Measurements from ENCODE around the gene SMC3. TPM values are rescaled to one million over a fixed set of nuclear protein-coding genes. Genes with fewer than 3 reads are reported as not detected.

SMC3 gene
- total RNA-seq, 2 experiments from 2014 or later: 69.7 to 71.2 TPM

GRCh38 chr10:110571093-110571743 lies 3.7 kb downstream of the SMC3 start:
- TF ChIP-seq CTCF (IDR thresholded peaks at IDR 0.05): no peak
- Mint-ChIP-seq H3K27ac (no peak overlapping the region), H3K36me3 (ENCODE audit: low read depth) (peaks cover 35% of the 10 kb centered on the region), H3K4me1 (ENCODE audit: low read depth) (peaks cover 56% of the 10 kb centered on the region), H3K9me3 (no peaks in the 10 kb centered on the region), H3K27me3 (no peaks in the 10 kb centered on the region), H3K4me3 (no peak overlapping the region)
- POLR2A ChIA-PET: interaction anchor here (1.5 to 2.5 kb wide), 2 partner anchors 10 to 28 kb away, joined by 6 to 7 read pairs; no protein-coding TSS in a partner anchor
- intact Hi-C loops (cut with micrococcal nuclease): no loop called here
- DNase-seq: no peak
- no peak for ATAC-seq
- CTCF ChIA-PET: interaction anchor here (0.9 to 1.8 kb wide), 4 partner anchors 10 to 12 kb away, joined by 3 to 9 read pairs (median 4); no protein-coding TSS in a partner anchor

- ChIA-PET POLR2A (no interaction called here), CTCF (interaction anchor here (1.8 kb wide), 1 partner anchor 9 kb away, joined by 4 read pairs; no protein-coding TSS in a partner anchor)
- intact Hi-C loops (cut with micrococcal nuclease): no loop called here
- H3K27me3 Mint-ChIP-seq: no peaks in the 10 kb centered on the region
- H3K36me3 Mint-ChIP-seq (ENCODE audit: low read depth): peaks cover 38% of the 10 kb centered on the region
- peaks cover 58% of the 10 kb centered on the region for H3K4me1 Mint-ChIP-seq (ENCODE audit: low read depth)
- no peak for DNase-seq
- H3K4me3 Mint-ChIP-seq: no peak overlapping the region
- no peak for ATAC-seq
- no peak overlapping the region for H3K27ac Mint-ChIP-seq
- TF ChIP-seq CTCF (IDR thresholded peaks at IDR 0.05): no peak
- H3K9me3 Mint-ChIP-seq: no peaks in the 10 kb centered on the region
Observed at GRCh38 chr10:110572862-110573261, 5.4 kb downstream of the SMC3 start.

- CTCF ChIA-PET: interaction anchor here (1.0 kb wide), 1 partner anchor 8 kb away, joined by 3 read pairs; no protein-coding TSS in a partner anchor
- no peak for TF ChIP-seq CTCF (IDR thresholded peaks at IDR 0.05)
- no peaks in the 10 kb centered on the region for H3K9me3 Mint-ChIP-seq
Observed at GRCh38 chr10:110574420-110574819, 6.9 kb downstream of the SMC3 start.

GRCh38 chr10:110576220-110576619 lies 8.7 kb downstream of the SMC3 start:
- POLR2A ChIA-PET: interaction anchor here (1.1 kb wide), 1 partner anchor 73 kb away, joined by 3 read pairs; no protein-coding TSS in a partner anchor
- no peak overlapping the region for H3K4me3 Mint-ChIP-seq
- H3K27ac Mint-ChIP-seq: peak overlapping the region; percentile 22
- H3K4me1 Mint-ChIP-seq (ENCODE audit: low read depth): peaks cover 36% of the 10 kb centered on the region
- ATAC-seq: no peak
- intact Hi-C loops (cut with micrococcal nuclease): no loop called here
- no peaks in the 10 kb centered on the region for H3K9me3 Mint-ChIP-seq
- H3K36me3 Mint-ChIP-seq (ENCODE audit: low read depth): peaks cover 37% of the 10 kb centered on the region
- DNase-seq: no peak
- CTCF ChIA-PET: no interaction called here
- TF ChIP-seq CTCF (IDR thresholded peaks at IDR 0.05): no peak
- no peaks in the 10 kb centered on the region for H3K27me3 Mint-ChIP-seq

More at GRCh38 chr10:110574420-110574819, 6.9 kb downstream of the SMC3 start:
- ATAC-seq (no peak), DNase-seq (no peak)
- H3K27ac Mint-ChIP-seq: peak overlapping the region; percentile 36
- no peaks in the 10 kb centered on the region for H3K27me3 Mint-ChIP-seq
- peaks cover 40% of the 10 kb centered on the region for H3K36me3 Mint-ChIP-seq (ENCODE audit: low read depth)
- POLR2A ChIA-PET: interaction anchor here (1.6 kb wide), 1 partner anchor 13 kb away, joined by 5 read pairs; no protein-coding TSS in a partner anchor
- no peak overlapping the region for H3K4me3 Mint-ChIP-seq
- H3K4me1 Mint-ChIP-seq (ENCODE audit: low read depth): peaks cover 49% of the 10 kb centered on the region
- intact Hi-C loops (cut with micrococcal nuclease): no loop called here

- ChIA-PET CTCF (no interaction called here), POLR2A (interaction anchor here (0.6 to 1.1 kb wide), 2 partner anchors 74 to 270 kb away, joined by 3 to 4 read pairs; no protein-coding TSS in a partner anchor)
- peaks cover 31% of the 10 kb centered on the region for H3K4me1 Mint-ChIP-seq (ENCODE audit: low read depth)
- H3K9me3 Mint-ChIP-seq: no peaks in the 10 kb centered on the region
- no peak overlapping the region for H3K27ac Mint-ChIP-seq
- intact Hi-C loops (cut with micrococcal nuclease): no loop called here
- DNase-seq (no peak), ATAC-seq (no peak)
- no peaks in the 10 kb centered on the region for H3K27me3 Mint-ChIP-seq
- TF ChIP-seq CTCF (IDR thresholded peaks at IDR 0.05): no peak
- H3K36me3 Mint-ChIP-seq (ENCODE audit: low read depth): peaks cover 42% of the 10 kb centered on the region
- no peak overlapping the region for H3K4me3 Mint-ChIP-seq
Observed at GRCh38 chr10:110577056-110577455, 9.6 kb downstream of the SMC3 start.
